Peyer's patch (tissue), 4 donors: ENCODE measurements around the gene RNMT. TPM values are rescaled to one million over a fixed set of nuclear protein-coding genes. Genes with fewer than 3 reads are reported as not detected.
A peak's percentile ranks its signal among the peaks of the same experiment; 100 is the strongest.

ENCODE experiments used
- DNase-seq, 3 donors: peaks; one replicate each; pipeline ENCODE4 v3.0.0-alpha.2; 2017 to 2019
- H3K27ac ChIP-seq, 4 donors: fragments of 200-600 bp; sonication (generic); one replicate each; pipeline ENCODE4 v1.5.1; 2016 to 2019
- H3K27me3 ChIP-seq, 2 donors: fragments of 200-600 bp; sonication (generic); one replicate each; pipeline ENCODE4 v1.5.1; 2019
- H3K36me3 ChIP-seq, 3 donors: fragments of 200-600 bp; sonication (generic); one replicate each; pipeline ENCODE4 v1.5.1; 2016 to 2019
- H3K4me1 ChIP-seq, 4 donors: fragments of 200-600 bp; sonication (generic); one replicate each; pipeline ENCODE4 v1.5.1; 2016 to 2019
- H3K4me3 ChIP-seq, 4 donors: fragments of 200-600 bp; sonication (generic); 1 replicate in 3 of 4; 2 replicates in 1 of 4; pipeline ENCODE4 v1.5.1; 2016 to 2019; ENCODE audit warnings: mild to moderate bottlenecking in 1 of 4
- H3K9me3 ChIP-seq, 4 donors: fragments of 200-600 bp; sonication (generic); one replicate each; pipeline ENCODE4 v1.5.1; 2016 to 2019; ENCODE audit warnings: mild to moderate bottlenecking in 1 of 4
- CTCF ChIP-seq, 6 experiments: fragments of 450-650 bp in 4 of 6; fragments of 200-600 bp in 2 of 6; sonication (generic) in 1 of 6; IDR thresholded peaks; one replicate each; pipeline ENCODE4 v1.5.1; 2017 to 2019; ENCODE audit warnings: antibody characterized with exemption in 6 of 6, mild to moderate bottlenecking in 3 of 6, moderate library complexity in 1 of 6
- POLR2A ChIP-seq, 2 donors: fragments of 450-650 bp; IDR thresholded peaks; one replicate each; pipeline ENCODE4 v1.5.1; 2017; ENCODE audit warnings: antibody characterized with exemption in 2 of 2, mild to moderate bottlenecking in 2 of 2, moderate library complexity in 2 of 2
- total RNA-seq, 4 donors: library from RNA; depleted of rRNA; stranded (reverse); fragments of >200 nt; gene quantifications; one replicate each; pipeline ENCODE4 v1.1.0, GENCODE V29; 2016

RNMT gene
- total RNA-seq, 4 donors from 2014 or later = 13.4 to 23.1 (median 16.6) TPM

DNA sequence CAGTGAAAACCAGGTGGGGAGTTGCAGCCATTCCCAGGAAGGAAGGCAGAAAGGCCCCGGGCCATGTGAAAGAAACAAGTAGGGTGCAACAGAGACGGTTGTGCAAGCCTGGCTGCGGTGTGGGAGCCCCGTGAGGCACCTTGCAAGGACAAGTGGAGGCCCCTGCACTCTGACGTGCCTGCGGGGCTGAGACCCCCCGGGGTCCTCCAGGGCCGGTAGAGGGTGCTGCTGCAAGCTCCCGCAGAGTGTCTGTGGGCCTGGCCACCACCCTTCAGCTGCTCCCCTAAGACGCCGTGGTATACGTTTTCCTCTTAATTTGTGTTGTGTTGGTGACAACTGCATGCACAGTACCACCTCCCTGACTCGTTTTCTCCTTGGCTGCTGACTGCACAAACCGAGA, 70.0 kb downstream of the RNMT start:
- H3K27ac ChIP-seq = no peak overlapping the region
- no peak for DNase-seq
- no peaks in the 10 kb centered on the region for H3K9me3 ChIP-seq
- TF ChIP-seq CTCF (IDR thresholded peaks at IDR 0.05) (no peak), POLR2A (IDR thresholded peaks at IDR 0.05) (no peak)
- H3K27me3 ChIP-seq = no peaks in the 10 kb centered on the region
- no peaks in the 10 kb centered on the region for H3K36me3 ChIP-seq
- H3K4me1 ChIP-seq = peaks cover 0 to 9% (median 2%) of the 10 kb centered on the region in 4 donors
- H3K4me3 ChIP-seq = no peak overlapping the region

GRCh38 chr18:13797157-13797611, 70.7 kb downstream of the RNMT start:
- TF ChIP-seq CTCF (IDR thresholded peaks at IDR 0.05) = no peak
- Histone ChIP-seq H3K4me3 (no peak overlapping the region), H3K36me3 (no peaks in the 10 kb centered on the region), H3K4me1 (peaks cover 0 to 10% (median 2%) of the 10 kb centered on the region in 4 donors), H3K9me3 (no peaks in the 10 kb centered on the region), H3K27ac (no peak overlapping the region), H3K27me3 (no peaks in the 10 kb centered on the region)
- no peak for DNase-seq

DNA sequence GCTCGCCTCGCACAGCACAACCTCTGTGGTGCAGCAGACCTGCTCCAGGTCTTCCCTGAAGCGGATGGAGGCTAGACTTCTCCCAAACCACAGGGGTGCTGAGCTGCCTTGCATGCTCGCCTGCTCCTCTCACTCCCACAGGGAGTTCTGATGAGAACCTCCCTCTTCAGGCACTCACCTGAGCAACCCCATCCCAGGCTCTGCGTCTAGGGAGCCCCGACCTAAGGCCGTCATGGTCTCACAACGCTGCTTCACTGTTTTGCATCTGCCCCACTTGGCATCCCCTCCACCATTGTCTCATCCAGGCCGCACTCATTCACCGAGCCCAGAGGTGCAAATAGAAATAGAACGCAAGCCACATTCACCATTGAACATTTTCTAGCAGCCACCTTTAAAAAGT, 72.9 kb downstream of the RNMT start:
- Histone ChIP-seq H3K27ac (no peak overlapping the region), H3K9me3 (no peaks in the 10 kb centered on the region), H3K4me1 (peaks cover 0 to 10% (median 2%) of the 10 kb centered on the region in 4 donors), H3K36me3 (no peaks in the 10 kb centered on the region), H3K27me3 (no peaks in the 10 kb centered on the region), H3K4me3 (no peak overlapping the region)
- no peak for TF ChIP-seq POLR2A (IDR thresholded peaks at IDR 0.05)
- no peak for TF ChIP-seq CTCF (IDR thresholded peaks at IDR 0.05)
- no peak for DNase-seq

DNA sequence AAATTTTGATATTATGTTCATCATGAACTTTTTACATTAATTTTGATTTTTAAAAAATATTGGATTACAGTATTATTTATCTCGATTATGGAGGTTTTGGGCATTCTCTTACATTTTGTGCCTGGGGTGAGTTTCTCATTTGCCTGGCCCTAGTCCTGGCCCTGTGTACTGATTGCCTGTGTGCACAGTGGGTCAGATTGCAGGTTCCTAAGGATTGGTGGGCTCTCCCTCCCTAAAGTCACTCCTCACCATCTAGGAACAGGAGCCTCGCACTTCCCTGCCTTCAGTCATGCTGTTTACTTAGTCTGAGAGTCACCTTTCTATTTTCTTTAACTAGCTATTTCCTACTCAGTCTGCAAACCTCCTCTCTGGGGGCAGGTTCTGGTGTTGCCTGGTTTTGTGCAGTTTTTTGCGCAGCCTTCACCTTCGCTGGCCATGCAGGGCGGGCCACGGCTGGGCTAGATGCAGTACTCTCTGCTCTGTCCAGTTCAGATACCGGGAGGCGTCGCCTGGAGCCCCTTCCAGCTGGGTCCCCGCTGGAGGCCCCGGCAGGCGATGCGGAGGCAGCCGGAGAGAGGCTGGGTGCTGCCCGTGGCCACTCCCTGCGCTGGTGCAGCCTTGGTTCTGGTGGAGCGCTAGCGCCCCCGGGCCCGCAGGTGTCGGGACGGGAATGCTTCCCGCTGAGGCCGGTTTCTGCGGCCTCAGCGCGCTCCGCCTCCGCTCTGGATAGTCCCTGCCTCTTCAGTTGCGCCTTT, 74.2 kb downstream of the RNMT start:
- no peak overlapping the region for H3K27ac ChIP-seq
- H3K4me1 ChIP-seq = peaks cover 0 to 10% (median 2%) of the 10 kb centered on the region in 4 donors
- H3K27me3 ChIP-seq = no peaks in the 10 kb centered on the region
- DNase-seq = peak in 2 of 3 donors; percentile 83 to 84
- H3K36me3 ChIP-seq = no peaks in the 10 kb centered on the region
- peak overlapping the region in 2 of 4 donors; percentile 28 to 30 for H3K4me3 ChIP-seq
- H3K9me3 ChIP-seq = no peaks in the 10 kb centered on the region
- TF ChIP-seq CTCF (IDR thresholded peaks at IDR 0.05) (peak in 4 of 6 experiments; percentile 31 to 73 (median 66)), POLR2A (IDR thresholded peaks at IDR 0.05) (no peak)

- H3K9me3 ChIP-seq = no peaks in the 10 kb centered on the region
- H3K27me3 ChIP-seq = no peaks in the 10 kb centered on the region
- no peak for TF ChIP-seq POLR2A (IDR thresholded peaks at IDR 0.05)
- no peak overlapping the region for H3K27ac ChIP-seq
- peaks cover 0 to 10% (median 2%) of the 10 kb centered on the region in 4 donors for H3K4me1 ChIP-seq
- H3K36me3 ChIP-seq = no peaks in the 10 kb centered on the region
- peak overlapping the region in 1 of 4 donors; percentile 30 for H3K4me3 ChIP-seq
- DNase-seq = no peak
Observed at GRCh38 chr18:13801260-13801601, 74.8 kb downstream of the RNMT start.

DNA sequence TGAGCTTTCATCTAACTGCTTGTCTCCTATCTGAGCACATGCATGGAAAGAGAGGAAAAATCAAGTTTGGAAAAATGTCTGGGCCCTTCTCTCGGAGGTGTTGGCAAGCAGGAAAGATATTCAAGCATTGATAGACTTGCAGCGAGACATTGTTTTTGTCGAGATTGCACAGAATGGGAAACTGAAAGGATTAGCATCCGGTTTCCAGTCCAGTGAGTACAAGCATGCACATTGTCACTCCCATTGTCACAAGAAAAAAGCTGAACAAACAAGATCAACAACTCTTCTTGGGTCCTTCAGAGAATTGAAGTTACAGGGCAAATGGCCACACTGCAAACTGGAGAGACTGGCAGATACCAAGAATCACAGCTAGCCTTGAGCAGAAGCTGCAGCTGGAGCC, 77.8 kb downstream of the RNMT start:
- Histone ChIP-seq H3K4me1 (peaks cover 0 to 22% (median 3%) of the 10 kb centered on the region in 4 donors), H3K27ac (no peak overlapping the region), H3K36me3 (no peaks in the 10 kb centered on the region), H3K4me3 (no peak overlapping the region), H3K27me3 (no peaks in the 10 kb centered on the region), H3K9me3 (no peaks in the 10 kb centered on the region)
- TF ChIP-seq CTCF (IDR thresholded peaks at IDR 0.05) = no peak
- TF ChIP-seq POLR2A (IDR thresholded peaks at IDR 0.05) = no peak
- DNase-seq = no peak
